22Rv1 (cell line): ENCODE results near the gene HPSE2.

ENCODE experiments used
- CTCF ChIP-seq: fragments of 450-650 bp; IDR thresholded peaks from 2 replicates; pipeline ENCODE4 v1.5.1; 2017; ENCODE audit warnings: mild to moderate bottlenecking
- ZFX ChIP-seq: fragments of 450-650 bp; IDR thresholded peaks from 2 replicates; pipeline ENCODE4 v1.6.1; 2017; ENCODE audit warnings: antibody characterized with exemption, borderline replicate concordance

- TF ChIP-seq CTCF (no peak), ZFX (no peak)
Observed at GRCh38 chr10:99123336-99123735, 112.3 kb downstream of the HPSE2 start.
